HG02610 (cell line): ENCODE measurements around the gene CACNA1I.

Source experiments
- ATAC-seq: cut with Tn5 transposase; IDR thresholded peaks from one replicate; pipeline ENCODE4 v1.9.1; 2021; ENCODE audit warnings: mild to moderate bottlenecking, moderate library complexity; ENCODE audit not compliant: unreplicated experiment

CACNA1I gene

DNA sequence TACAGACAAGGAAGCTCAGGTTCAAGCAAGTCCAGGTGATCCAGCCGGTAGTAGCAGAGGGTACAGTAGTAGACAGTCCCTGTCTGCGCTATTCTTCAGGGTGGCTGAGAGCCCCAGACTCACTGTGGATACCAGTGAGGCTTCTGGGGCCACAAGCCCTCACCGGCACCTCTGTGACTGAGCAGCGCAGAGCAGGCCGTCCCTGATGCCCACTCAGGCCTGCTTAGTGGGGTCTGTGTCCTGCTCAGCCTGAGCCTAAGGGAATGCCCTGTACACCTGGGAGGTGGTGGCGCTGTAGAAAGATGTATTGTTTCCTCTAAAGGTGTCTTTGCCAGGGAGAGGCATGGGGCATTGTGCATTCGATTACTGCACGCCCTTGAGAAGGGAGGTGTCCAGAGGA lies 143.8 kb downstream of the CACNA1I start:
- ATAC-seq, result no peak

DNA sequence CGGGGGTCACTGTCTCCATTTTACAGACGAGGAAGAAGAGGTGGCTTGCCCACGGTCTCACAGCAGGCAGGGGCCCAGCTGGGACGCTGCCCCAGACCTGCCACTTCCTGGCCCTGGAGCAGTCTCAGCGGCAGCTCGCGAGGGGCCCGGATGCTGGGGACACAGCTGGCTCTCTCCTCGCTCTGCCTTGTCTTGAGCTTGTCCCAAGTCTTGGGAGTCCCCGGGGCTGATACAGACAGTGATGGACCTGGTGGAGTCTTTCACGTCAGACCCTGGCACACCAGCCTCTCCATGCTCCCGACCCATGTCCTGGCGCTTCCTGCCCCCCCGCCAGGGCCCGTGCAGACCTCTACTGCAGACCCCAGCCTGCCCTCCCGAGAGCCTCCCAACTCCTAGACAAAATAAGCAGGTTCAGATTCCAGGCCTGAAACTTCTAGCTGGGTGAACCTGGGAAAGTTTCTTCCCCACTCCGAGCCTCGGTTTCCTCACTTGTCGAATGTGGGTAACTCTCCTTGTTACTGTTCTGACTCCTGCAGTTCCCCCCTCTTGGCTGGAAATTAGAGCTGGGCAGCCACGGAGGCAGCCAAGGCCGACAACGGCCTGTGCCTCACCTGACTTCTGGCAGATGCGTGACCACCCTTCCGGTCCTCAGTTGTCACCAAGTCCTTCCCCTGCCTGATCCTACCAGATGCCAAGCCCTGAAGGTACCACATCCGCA lies 145.4 kb downstream of the CACNA1I start:
- ATAC-seq, result no peak

DNA sequence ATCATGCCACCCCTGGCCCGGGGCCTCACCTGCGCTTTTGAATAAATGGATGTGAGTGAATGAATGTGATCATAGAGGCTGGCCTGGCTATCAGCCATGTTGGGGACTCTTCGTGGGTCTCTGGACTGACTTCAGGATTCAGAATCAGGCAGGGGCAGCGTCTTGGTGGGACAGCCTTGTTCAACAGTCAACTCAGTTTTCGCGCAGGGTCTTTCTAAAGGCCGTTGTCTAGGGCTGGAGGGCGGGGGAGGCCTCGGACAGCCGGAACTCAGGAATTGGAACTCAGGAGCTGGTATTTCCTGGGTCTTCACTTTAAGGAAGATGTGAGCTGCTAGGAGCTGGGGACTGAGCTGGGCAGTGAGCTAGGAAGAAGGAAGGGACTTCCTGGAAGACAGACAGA lies 146.0 kb downstream of the CACNA1I start:
- ATAC-seq, result no peak

DNA sequence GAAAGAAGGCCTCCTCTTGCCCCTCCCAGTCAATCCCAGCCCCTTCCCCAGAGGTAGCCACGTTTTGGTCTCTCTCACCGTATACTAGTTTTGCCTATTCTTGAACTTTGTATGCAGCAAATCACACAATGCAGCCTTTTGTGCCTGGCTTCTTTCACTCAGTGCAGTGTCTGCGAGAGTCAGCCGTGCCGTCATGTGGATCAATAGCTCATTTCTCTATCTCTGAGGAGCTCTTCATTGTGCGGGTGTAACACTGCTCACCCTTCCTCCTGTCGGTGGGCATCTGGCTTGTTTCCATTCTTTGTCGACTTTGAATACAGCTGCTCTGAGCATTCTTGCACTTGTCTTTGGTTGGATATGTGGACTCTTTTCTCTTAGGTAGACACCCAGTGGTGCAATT lies 146.5 kb downstream of the CACNA1I start:
- ATAC-seq, result no peak

DNA sequence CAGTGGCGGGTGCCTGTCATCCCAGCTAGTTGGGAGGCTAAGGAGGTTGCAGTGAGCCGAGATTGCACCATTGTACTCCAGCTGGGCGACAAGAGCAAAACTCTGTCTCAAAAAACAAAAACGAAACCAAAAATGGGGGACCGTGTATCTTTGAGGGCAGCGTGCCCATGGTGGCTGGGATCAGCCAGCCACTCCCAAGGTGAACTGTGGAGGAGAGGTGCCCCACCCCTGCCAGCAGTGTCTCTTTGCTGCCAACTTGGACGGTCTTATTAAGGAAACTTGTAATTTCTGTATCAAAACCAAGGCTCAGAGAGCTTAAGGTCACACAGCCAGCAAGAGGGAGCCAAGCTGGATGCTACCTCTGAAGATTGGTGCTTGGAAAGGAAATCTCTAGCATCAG lies 147.7 kb downstream of the CACNA1I start:
- ATAC-seq, result no peak

DNA sequence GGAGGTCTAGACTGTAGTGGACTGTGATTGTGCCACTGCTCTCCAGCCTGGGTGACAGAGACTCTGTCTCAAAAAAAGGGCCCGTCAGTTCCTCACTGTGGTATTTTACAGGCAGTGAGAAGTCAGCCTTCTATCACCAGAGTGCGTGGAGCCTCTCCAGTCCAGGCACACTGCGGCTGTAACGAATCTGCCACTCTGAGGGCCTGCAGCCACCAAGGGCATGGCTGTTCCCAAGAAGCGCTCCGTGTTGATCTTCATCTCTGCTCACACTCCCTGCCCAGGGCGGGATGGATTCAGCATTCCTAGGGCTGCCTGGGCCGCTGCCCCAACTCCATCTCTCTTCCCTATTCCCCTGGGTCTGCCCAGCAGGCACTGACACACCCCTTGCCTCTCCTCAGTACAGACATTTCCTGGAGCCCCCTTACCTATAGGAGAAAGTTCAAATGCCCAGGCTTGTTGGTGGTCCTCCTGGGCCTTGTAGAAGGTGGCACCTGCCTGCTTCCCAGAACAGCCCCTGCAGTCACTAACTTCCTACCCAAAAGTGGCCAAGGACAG lies 148.4 kb downstream of the CACNA1I start:
- no peak for ATAC-seq

DNA sequence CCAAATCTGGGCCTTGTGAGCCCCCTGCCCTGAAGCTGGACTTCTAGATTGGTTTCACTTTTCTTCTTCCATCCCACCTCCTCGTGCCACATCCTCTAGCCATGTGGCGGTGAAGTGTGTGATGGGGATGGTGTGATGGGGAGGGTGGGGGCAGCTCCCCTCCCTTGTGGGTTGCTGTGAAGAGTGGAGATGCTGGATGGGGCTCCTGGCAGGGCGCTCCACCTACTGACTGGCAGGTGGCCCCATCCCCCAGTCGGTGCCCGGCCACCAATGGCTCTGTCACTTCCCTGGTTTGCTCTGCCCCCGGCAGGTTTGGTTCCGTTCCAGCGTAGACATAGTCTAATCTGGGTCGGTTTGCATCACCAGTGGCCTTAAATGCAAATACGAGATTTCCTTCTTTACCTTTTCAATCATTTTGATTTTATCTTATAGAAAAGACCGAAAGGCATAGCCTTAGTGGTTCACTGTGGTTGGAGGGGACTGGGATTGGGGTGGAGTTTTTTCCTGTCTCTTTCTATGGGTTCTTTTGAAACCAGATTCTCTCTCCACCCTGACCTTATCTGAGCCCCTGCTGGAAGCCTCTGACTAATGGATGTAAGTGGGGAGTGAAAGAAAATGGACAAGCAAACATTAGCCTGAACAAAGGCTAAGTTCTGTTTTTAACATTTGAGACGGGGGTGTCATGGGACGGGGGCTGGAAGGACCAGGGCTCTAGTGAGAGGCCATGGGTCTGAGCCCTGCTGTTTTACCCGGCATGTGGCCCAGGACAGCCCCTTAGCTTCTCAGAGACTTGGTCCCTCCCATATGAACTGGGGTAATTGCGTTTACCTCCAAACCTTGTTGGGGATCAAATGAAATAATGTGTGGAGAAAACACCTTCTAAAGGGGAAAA lies 149.3 kb downstream of the CACNA1I start:
- ATAC-seq, result no peak

DNA sequence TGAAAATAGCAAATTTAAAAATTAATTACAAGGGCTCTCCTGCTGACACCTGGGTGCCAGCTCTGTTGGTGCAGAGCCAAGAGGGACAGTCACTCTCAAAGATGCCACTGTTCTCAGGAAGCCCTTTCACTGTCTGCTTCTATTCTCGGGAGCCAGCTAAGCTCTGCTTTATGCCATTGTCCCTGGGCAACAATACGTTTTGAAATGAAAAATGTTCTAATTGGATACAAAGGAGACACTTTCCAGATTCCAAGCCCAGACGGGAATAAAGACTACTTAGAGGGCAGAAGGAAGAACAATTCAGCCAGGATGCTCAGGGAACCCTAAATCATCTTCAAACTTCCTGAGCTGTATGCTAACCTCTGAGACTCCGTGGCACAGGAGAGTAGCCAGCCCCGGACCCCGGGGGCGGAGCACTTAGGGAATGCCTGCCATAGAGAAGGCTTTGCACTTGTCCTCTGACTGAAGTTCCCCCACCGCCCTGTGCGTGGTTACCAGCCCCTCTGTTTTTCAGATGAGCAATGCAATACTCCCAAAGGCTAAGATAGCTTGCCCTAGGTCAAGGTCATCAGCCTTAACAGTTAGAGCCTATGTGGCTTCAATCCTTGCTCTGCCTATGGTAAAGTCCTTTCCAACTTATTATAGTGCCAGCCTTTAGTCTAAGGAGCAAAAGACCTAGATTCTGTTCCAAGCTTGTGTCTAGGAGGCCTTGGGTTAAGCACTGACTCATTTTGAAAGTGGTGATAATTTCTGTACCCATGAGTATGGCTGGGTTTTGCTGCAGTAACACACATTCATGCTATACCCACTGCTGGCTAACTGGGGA lies 150.9 kb downstream of the CACNA1I start:
- ATAC-seq, result no peak

DNA sequence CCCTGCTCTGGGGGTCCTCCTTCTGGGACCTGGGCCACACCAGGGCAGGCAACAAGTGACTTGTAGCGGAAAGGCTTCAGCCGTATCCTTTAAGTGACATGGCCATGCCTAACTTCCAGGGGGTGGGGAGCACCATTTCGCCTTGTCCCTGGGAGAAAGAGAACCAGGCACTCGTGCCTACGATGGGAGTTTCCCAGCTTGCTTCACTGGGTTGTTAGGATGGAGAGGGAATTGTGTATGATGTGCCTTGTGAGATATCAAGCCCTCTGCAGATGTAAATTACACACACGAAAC lies 151.4 kb downstream of the CACNA1I start:
- ATAC-seq, result no peak

DNA sequence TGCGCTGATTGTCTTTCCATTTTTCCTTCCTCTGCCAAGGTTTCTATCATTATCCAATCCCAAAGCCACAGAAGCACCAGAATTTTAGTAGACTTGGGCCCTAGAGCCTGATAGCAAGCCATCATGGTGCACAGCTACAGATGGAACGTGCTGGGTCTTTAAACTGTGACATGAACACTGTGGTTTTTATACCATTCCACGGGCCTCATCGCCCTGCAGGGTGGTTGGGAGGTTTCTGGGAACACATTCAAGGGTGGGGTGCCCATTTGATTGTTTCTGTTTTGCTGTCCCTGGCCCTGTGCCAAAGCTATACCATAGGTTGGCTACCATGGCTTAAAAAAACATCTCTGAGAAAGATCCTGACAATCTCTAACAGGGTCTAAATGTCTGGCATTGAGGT lies 151.9 kb downstream of the CACNA1I start:
- no peak for ATAC-seq

DNA sequence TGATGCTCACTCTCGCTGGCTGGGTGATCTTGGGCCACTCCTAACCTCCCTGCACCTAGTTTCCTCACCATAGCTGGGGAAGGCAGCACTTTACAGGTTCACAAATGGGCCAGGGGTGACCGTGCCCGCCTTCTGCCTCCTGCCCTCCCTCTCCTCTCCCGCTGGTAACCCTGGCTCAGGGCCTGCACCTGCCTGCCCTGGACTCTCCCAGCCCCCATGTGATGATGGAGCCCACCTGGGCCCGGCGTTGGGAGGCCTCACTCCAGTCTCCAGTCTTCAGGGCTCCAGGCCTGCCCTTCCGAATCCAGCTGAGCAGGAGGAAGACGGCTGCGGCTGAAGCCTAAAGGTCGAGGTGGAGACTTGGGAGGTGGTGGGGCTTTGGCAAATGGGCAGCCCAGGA lies 152.9 kb downstream of the CACNA1I start:
- no peak for ATAC-seq

DNA sequence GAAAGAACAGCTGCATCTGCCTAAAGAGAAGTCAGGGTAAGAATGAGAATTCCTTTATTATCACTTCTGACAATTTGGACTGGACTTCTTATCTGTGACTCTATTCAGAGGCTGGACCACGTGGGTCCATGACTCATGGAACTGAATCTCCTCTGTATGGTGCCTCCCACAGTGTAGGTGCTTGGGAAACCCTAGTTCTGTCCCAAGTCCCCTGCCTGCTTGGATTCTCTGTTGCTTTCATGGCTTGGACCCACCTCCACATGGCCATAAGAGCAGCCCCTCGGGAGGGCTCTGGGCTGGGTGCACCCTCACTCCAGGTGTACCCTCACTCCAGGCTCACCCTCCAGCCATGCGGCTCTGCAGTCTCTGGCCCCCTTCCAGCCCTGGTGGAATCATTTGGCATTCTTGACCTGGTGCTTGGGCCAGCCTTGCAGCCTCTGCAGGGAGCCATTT lies 153.4 kb downstream of the CACNA1I start:
- ATAC-seq, result no peak

DNA sequence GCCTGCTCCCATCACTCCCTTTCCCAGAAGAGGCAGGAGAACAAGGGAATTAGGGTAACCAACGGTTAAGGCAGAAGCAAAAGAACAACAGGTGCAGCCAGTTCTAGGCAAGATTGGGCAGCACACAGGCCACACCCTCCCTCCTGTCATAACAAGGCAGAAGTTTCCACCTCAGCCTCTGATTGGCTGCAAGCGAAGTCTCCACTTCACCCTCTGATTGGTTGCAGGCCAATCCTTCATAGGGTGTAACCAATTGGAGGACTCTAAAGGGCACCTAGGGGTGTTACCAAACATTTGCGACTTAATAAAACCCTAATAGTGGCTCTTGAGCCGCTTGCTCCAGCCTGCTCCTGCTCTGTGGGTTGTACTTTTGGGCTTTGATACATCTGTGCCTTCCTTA lies 153.8 kb downstream of the CACNA1I start:
- ATAC-seq, result no peak

DNA sequence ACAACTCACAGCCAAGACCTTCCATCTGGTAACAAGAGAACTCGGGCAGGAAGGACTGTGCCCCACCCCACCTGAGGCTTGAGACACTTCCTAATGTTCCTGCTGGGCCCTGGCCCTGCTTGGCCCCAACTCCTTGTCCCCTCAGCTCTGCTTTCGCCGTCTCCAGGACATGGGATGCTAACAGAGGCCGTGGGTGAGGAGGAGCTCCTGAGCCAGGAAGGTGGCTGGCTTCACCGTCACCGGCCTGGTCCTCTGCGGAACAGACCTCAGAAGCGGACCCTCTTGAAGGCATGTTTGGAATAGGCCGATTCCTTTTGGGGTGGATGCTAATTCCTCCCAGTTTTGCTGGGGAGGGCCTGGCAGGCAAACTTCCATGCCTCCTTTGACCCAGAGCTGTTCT lies 154.3 kb downstream of the CACNA1I start:
- no peak for ATAC-seq

DNA sequence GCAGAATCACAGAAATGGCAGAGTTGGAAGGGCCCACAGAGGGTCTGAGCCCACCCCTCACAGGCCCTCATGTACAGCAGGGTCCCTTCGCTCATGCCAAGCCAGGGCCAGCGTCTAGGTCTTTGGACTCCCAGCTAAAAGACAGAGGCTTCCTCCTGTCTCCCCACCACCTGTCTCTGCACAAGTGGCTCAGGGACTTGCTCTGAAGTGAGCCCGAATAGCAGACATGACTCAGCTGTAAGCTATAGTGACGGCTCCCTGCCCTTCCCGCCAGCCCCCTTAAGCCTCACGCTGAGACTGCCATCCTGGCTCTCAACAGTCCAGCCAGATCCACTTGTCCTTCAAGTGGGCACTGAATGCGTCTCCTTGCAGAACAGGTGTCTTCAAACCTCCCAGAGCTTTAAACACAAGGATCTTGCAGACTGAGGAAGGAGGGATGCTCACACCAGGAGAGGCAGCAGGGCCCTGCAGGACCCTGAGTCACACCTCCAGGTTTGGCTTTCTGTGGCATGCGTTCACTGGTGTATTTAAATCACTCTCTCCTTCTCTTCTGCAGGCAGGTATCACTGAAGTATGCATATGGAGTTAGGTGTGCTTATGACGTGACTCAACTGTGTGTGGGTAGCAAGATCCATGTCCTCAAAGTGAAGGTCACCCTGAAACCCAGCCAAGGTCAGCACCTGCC lies 154.9 kb downstream of the CACNA1I start:
- no peak for ATAC-seq

DNA sequence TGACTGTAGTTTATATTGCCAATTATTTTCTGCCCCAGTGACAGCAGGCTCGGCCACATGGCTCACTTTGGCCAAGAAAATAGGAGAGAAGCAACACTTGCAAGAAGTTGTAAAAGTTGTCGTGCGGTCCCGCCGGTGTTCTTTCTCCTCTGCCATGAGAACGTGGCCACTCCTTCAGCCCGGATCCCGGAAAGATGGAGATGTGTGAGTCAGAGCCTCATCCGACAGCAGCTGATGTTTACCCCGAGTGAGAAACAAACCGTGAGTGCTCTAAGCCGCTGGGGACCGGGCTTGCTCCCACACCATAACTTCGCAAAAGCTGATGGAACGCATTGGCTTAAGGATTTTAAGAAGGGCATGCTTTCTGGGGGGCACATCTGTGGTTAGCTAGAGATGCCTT lies 157.0 kb downstream of the CACNA1I start:
- ATAC-seq, result no peak

DNA sequence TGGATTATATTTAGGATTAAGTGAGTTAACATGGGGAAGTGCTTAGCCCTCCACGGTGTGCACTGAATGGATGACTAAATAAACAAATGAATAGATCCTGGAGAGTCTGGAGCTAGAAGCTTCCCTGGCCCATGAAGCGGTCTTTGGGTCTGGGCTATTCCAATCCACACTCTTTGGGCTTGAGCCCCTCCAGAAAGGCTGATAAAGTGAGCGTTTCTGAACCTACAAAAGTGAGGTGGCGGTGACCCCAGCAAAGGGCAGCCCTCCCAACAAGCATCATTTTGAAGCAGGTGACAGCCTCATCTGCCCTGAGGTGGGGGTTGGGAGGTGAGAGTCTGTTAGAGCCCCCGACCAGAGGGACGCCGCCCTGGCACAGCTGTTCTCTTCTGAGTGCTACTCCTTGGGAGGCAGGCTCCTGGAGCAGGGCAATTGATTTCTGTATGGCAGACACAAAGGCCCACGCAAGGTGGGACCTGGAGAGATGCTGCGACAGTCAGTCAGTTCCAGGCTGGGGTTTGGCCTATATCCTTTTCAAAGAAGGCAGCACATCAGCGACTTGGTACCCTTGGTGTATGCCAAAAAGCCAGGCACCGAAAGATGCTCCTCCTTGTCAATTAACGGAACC lies 157.8 kb downstream of the CACNA1I start:
- no peak for ATAC-seq

DNA sequence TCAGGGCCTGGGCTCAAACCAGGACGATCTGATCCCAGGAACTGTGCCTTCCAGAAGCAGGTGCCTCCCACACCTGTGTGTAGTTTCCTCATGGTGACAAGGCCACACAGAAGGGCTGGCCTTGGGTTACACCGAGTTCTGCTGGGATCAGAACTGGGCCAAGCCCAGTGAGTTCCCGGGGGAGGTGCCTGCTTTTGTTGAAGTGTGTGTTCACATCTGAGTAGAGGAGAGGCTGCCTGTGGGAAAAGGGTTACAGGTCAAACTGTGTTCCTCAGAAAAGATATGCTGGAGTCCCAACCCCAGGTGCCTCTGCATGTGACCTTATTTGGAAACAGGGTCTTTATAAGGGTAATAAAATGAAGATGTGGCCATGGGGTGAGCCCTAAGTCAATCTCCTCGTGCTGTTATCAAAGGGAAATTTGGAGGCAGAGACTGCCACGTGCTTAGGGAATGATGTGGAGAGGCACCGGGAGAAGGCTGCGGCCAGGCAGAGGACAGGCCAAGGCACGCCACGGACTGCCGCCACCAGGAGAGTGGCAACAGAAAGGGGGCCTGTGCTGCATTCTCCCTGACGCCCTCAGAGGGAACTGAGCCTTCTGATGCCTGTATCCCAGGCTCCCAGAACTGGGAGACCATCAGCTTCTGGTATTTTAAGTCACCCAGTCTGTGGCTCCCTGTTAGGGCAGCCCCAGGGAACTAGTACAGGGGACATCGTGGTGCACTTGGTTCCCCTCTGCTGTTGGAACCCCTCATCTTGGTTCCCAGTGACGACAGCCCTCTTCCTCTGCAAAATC lies 158.8 kb downstream of the CACNA1I start:
- ATAC-seq, result no peak

DNA sequence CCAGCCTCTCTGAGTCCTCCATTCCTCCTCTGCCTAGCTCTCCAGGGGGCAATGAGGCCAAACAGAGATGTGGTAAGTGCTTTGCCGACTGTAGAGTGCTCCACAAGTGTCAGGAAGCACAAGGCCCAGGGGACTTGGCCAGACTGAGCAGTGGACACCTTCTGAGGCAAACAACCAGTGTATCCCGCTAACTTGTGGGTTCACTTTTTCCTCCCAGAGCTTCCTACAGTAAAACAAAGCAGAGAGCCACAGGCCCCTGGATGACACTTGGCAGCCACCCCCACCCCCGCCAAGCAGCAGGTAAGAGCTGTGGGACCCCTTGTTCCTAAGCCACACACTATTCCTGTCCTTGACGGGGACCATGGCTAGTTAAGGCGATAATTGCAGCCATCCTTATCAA lies 160.9 kb downstream of the CACNA1I start:
- no peak for ATAC-seq
